Neuronal stem cell (in vitro differentiated cells): Measurements from ENCODE around the gene CYP46A1.
"Not testable (repeated sequence)": the region's sequence is repeated elsewhere in the genome, so short reads cannot be mapped to it uniquely, and the experiment has no call there.

Experiments
- DNase-seq: peaks from one replicate; pipeline ENCODE4 v3.0.0-alpha.2; 2013; ENCODE audit warnings: low spot score
- H2AFZ ChIP-seq: one replicate; pipeline ENCODE4 v1.6.1; 2013; ENCODE audit warnings: mild to moderate bottlenecking, low read length, inconsistent platforms
- H2AK5ac ChIP-seq: 2 replicates; pipeline ENCODE4 v1.6.1; 2013; ENCODE audit warnings: low read depth, mild to moderate bottlenecking, inconsistent platforms, low read length, moderate library complexity, mixed read lengths
- H2BK120ac ChIP-seq: 2 replicates; pipeline ENCODE4 v1.6.1; 2013; ENCODE audit warnings: low read depth, mild to moderate bottlenecking, inconsistent platforms, low read length, moderate library complexity, mixed read lengths
- H2BK12ac ChIP-seq: one replicate; pipeline ENCODE4 v1.6.1; 2013; ENCODE audit warnings: low read length, inconsistent platforms
- H2BK15ac ChIP-seq: 2 replicates; pipeline ENCODE4 v1.6.1; 2013; ENCODE audit warnings: mild to moderate bottlenecking, low read length, inconsistent platforms, mixed read lengths
- H2BK5ac ChIP-seq: one replicate; pipeline ENCODE4 v1.6.1; 2013; ENCODE audit warnings: inconsistent platforms, mild to moderate bottlenecking, low read length, moderate library complexity
- H3K14ac ChIP-seq: one replicate; pipeline ENCODE4 v1.6.1; 2013; ENCODE audit warnings: low read length, inconsistent platforms
- H3K18ac ChIP-seq: 2 replicates; pipeline ENCODE4 v1.6.1; 2013; ENCODE audit warnings: low read length, inconsistent platforms
- H3K23ac ChIP-seq: 2 replicates; pipeline ENCODE4 v1.6.1; 2013; ENCODE audit warnings: low read depth, mild to moderate bottlenecking, mixed read lengths, low read length, inconsistent platforms; ENCODE audit not compliant: poor library complexity
- H3K27ac ChIP-seq: replicated peaks from 3 replicates; pipeline ENCODE4 v1.5.1; 2013; ENCODE audit warnings: low read length, inconsistent platforms
- H3K27me3 ChIP-seq, 3 experiments: 2 replicates each; pipeline ENCODE4 v1.6.1; 2013; ENCODE audit warnings: low read length in 3 of 3, mild to moderate bottlenecking in 2 of 3, inconsistent platforms in 1 of 3, low read depth in 1 of 3, mixed read lengths in 1 of 3, moderate library complexity in 1 of 3; ENCODE audit not compliant: control insufficient read depth in 3 of 3, insufficient read depth in 3 of 3
- H3K36me3 ChIP-seq, 2 donors: replicated peaks in 1 of 2; 2 replicates each; pipeline ENCODE4 v1.6.1; 2013; ENCODE audit warnings: low read length in 2 of 2; ENCODE audit not compliant: control insufficient read depth in 2 of 2, insufficient read depth in 2 of 2
- H3K4ac ChIP-seq: 2 replicates; pipeline ENCODE4 v1.6.1; 2013; ENCODE audit warnings: inconsistent platforms, mild to moderate bottlenecking, low read length, moderate library complexity
- H3K4me1 ChIP-seq, 2 donors: 1 replicate in 1 of 2; 2 replicates in 1 of 2; pipeline ENCODE4 v1.6.1; 2013; ENCODE audit warnings: low read length in 2 of 2, low read depth in 1 of 2; ENCODE audit not compliant: control insufficient read depth in 2 of 2, insufficient read depth in 1 of 2
- H3K4me2 ChIP-seq: one replicate; pipeline ENCODE4 v1.6.1; 2013; ENCODE audit warnings: mild to moderate bottlenecking, low read length, inconsistent platforms; ENCODE audit not compliant: insufficient read depth, poor library complexity, severe bottlenecking
- H3K4me3 ChIP-seq, 2 donors: 2 replicates each; pipeline ENCODE4 v1.5.1; 2013; ENCODE audit warnings: low read length in 2 of 2, mild to moderate bottlenecking in 2 of 2, inconsistent platforms in 1 of 2, moderate library complexity in 1 of 2
- H3K79me1 ChIP-seq: one replicate; pipeline ENCODE4 v1.6.1; 2013; ENCODE audit warnings: low read depth, mild to moderate bottlenecking, inconsistent platforms, low read length, moderate library complexity
- H3K9ac ChIP-seq: one replicate; pipeline ENCODE4 v1.6.1; 2013; ENCODE audit warnings: mild to moderate bottlenecking, low read depth, low read length, inconsistent platforms; ENCODE audit not compliant: poor library complexity
- H3K9me3 ChIP-seq, 2 donors: replicated peaks in 1 of 2; 2 replicates each; pipeline versions ENCODE3 to v1.6.1; 2013; ENCODE audit warnings: low read length in 2 of 2, mild to moderate bottlenecking in 2 of 2, inconsistent platforms in 1 of 2, low read depth in 1 of 2, mixed read lengths in 1 of 2, moderate library complexity in 1 of 2; ENCODE audit not compliant: control insufficient read depth in 2 of 2, insufficient read depth in 1 of 2
- H4K8ac ChIP-seq: one replicate; pipeline ENCODE4 v1.6.1; 2013; ENCODE audit warnings: low read depth, mild to moderate bottlenecking, inconsistent platforms, low read length, moderate library complexity
- H4K91ac ChIP-seq: one replicate; pipeline ENCODE4 v1.6.1; 2013; ENCODE audit warnings: low read length, low read depth, mild to moderate bottlenecking, inconsistent platforms; ENCODE audit not compliant: poor library complexity
- WGBS, 2 donors: extraction: QIAGEN DNeasy Blood & Tissue Kit; methylation state at CpG; one replicate each; pipeline ENCODE4 v1.1.7; 2013; ENCODE audit warnings: missing lambda C conversion rate in 2 of 2, mixed read lengths in 1 of 2; ENCODE audit not compliant: insufficient read length in 2 of 2, insufficient replicate concordance in 1 of 2; ENCODE audit errors: extremely low coverage in 2 of 2; 5-methylcytosine and 5-hydroxymethylcytosine counted together

The CYP46A1 gene

DNA sequence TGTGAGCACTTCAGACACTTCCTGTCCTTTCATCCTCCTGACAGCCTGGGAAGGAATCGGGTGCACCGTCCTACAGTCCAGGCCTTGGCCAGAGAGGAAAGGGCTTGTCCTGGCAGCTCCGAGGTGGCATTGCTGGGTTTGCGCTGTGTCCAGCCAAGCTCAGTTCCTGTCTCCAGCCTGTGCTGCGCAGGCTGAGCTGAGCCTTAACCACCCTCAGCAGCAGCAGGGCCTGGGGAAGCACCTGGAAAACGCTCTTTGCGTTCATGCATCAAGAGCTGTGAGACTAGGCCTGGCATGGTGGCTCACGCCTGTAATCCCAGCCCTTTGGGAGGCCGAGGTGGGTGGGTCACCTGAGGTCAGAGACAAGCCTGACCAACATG, 75.4 kb downstream of the CYP46A1 start:
- DNase-seq = no peak
- H3K4ac ChIP-seq = no peak overlapping the region
- peak overlapping the region; percentile 4 for H2AK5ac ChIP-seq
- no CpG with 5 or more reads among the region's 9 CpGs for WGBS, 2 donors
- H3K9me3 ChIP-seq = no peaks in the 10 kb centered on the region
- H4K8ac ChIP-seq = no peak overlapping the region
- no peak overlapping the region for H3K27ac ChIP-seq
- peak overlapping the region in 1 of 2 donors; percentile 26 for H3K4me3 ChIP-seq
- H3K18ac ChIP-seq = peak overlapping the region; percentile 52
- H2BK5ac ChIP-seq = no peak overlapping the region
- H3K36me3 ChIP-seq = no peaks in the 10 kb centered on the region
- peak overlapping the region; percentile 69 for H2BK12ac ChIP-seq
- H3K23ac ChIP-seq = no peak overlapping the region
- H3K4me1 ChIP-seq = peaks cover 9 to 25% of the 10 kb centered on the region in 2 donors
- peak overlapping the region; percentile 60 for H2AFZ ChIP-seq
- H4K91ac ChIP-seq = no peak overlapping the region
- peak overlapping the region; percentile 14 for H3K14ac ChIP-seq
- H3K79me1 ChIP-seq = no peaks in the 10 kb centered on the region
- no peak overlapping the region for H3K4me2 ChIP-seq
- H2BK120ac ChIP-seq = no peak overlapping the region
- peaks cover 0 to 4% (median 0%) of the 10 kb centered on the region in 3 experiments for H3K27me3 ChIP-seq
- H3K9ac ChIP-seq = peak overlapping the region; percentile 68
- H2BK15ac ChIP-seq = no peak overlapping the region

DNA sequence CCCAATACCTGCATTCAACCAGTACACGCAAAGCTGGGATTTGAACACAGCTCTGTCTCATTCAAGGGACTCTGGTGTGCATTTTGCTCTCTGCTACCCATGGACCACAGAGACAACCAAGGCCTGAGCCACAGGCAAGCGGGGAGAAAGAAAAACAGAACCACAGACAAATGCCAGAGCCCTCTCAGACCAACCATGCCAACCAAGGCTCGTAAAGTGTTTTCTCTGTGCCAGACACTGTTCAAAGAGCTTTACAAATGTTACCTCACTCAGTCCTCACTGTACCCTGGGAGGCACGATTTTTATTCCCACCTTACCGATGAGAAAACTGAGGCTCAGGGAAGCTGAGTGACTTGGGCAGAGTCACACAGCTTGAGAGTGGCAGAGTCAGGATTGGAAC, 76.7 kb downstream of the CYP46A1 start:
- Histone ChIP-seq H3K4me1 (peaks cover 3 to 20% of the 10 kb centered on the region in 2 donors), H3K23ac (no peak overlapping the region), H3K36me3 (no peaks in the 10 kb centered on the region), H4K91ac (no peak overlapping the region), H2BK5ac (no peak overlapping the region), H2BK120ac (no peak overlapping the region), H3K14ac (no peak overlapping the region), H2AFZ (no peak overlapping the region), H2BK12ac (no peak overlapping the region), H3K18ac (no peak overlapping the region), H3K4me3 (no peak overlapping the region), H3K79me1 (no peaks in the 10 kb centered on the region), H3K27ac (no peak overlapping the region), H2BK15ac (no peak overlapping the region), H2AK5ac (no peak overlapping the region), H3K4ac (no peak overlapping the region), H3K27me3 (peaks cover 0 to 4% (median 0%) of the 10 kb centered on the region in 3 experiments), H3K9me3 (no peaks in the 10 kb centered on the region), H4K8ac (no peak overlapping the region), H3K9ac (no peak overlapping the region), H3K4me2 (no peak overlapping the region)
- no peak for DNase-seq
- no CpG with 5 or more reads among the region's 5 CpGs for WGBS, 2 donors

DNA sequence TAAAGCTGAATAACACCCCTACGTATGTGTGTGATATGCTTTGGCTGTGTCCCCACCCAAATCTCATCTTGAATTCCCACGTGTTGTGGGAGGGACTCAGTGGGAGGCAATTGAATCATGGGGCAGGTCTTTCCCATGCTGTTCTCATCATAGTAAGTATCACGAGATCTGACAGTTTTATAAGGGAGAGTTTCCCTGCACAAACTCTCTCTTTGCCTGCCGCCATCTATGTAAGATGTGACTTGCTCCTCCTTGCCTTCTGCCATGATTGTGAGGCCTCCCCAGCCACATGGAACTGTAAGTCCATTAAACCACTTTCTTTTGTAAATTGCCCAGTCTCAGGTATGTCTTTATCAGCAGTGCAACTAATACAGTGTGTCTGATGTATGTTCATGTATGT, 78.8 kb downstream of the CYP46A1 start:
- H2BK120ac ChIP-seq, H3K4ac ChIP-seq, H3K36me3 ChIP-seq, H3K18ac ChIP-seq, H2BK5ac ChIP-seq, H3K9me3 ChIP-seq, H4K8ac ChIP-seq, H3K27ac ChIP-seq, H3K9ac ChIP-seq, H2AK5ac ChIP-seq, H3K27me3 ChIP-seq, H2AFZ ChIP-seq, H3K23ac ChIP-seq, H2BK12ac ChIP-seq, DNase-seq, H3K79me1 ChIP-seq, H3K4me3 ChIP-seq, H3K14ac ChIP-seq, H4K91ac ChIP-seq, H3K4me2 ChIP-seq, H2BK15ac ChIP-seq: not testable (repeated sequence)
- no CpG with 5 or more reads among the region's 4 CpGs for WGBS, 2 donors
- H3K4me1 ChIP-seq = peaks cover 3 to 25% of the 10 kb centered on the region in 2 donors

DNA sequence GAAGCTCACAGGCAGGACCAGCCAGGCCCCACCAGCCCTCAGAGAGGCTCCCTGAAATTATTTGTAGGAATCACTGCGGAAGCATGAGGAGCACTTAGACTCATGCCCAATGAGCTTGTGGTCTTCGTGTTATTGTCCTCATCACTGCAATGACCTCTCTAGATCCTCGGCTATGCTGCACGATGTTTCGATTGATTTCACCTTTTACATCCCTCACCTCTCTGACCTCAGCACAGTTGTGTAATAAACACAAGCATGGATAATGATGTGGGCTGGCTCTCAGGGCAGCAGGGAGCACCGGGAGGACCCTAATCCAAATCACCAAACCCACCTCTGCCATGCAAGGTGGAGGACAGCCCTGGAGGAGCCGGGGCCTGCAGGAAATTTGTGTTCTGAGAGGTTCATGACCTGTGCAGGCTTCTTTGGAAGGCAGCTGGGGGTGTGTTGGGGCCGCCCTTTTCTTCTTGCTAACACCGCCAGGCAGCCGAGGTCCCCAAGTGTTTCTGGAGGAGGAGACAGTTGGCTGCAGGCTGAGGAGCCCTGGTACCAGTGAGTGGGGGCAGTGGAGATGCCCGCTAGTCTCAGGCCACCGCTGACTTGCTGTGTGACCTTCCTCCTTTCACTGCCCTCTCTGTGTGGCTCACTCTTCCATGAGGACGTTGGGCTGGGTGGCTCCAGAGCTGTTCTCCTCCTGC, 79.6 kb downstream of the CYP46A1 start:
- Histone ChIP-seq H3K4ac (no peak overlapping the region), H3K18ac (peak overlapping the region; percentile 80), H2AFZ (no peak overlapping the region), H3K14ac (peak overlapping the region; percentile 42), H3K4me3 (no peak overlapping the region), H3K9me3 (no peaks in the 10 kb centered on the region), H3K27ac (no peak overlapping the region), H2BK5ac (no peak overlapping the region), H2BK120ac (peak overlapping the region; percentile 16), H3K79me1 (no peaks in the 10 kb centered on the region), H4K91ac (no peak overlapping the region), H3K9ac (no peak overlapping the region), H3K36me3 (no peaks in the 10 kb centered on the region), H3K27me3 (peaks cover 0 to 13% (median 0%) of the 10 kb centered on the region in 3 experiments), H3K23ac (peak overlapping the region; percentile 2), H3K4me2 (no peak overlapping the region), H2BK15ac (peak overlapping the region; percentile 43), H2AK5ac (no peak overlapping the region), H3K4me1 (peaks cover 6 to 22% of the 10 kb centered on the region in 2 donors), H2BK12ac (no peak overlapping the region), H4K8ac (no peak overlapping the region)
- no peak for DNase-seq
- no CpG with 5 or more reads among the region's 13 CpGs for WGBS, 2 donors
